Testis (tissue), 2 donors: ENCODE measurements around the gene TTLL11.

ENCODE experiments used
- POLR2A ChIP-seq: fragments of 450-650 bp; IDR thresholded peaks from one replicate; pipeline ENCODE4 v1.6.1; 2017; ENCODE audit warnings: antibody characterized with exemption, mild to moderate bottlenecking, moderate library complexity
- TF ChIP-seq, protein P1 (sequence below), 3 experiments: fragments of 450-650 bp in 2 of 3; fragments of 200-600 bp in 1 of 3; sonication (generic) in 1 of 3; IDR thresholded peaks; one replicate each; pipeline ENCODE4 v1.5.1; 2016 to 2019; ENCODE audit warnings: antibody characterized with exemption in 3 of 3, mild to moderate bottlenecking in 2 of 3, moderate library complexity in 1 of 3

DNA sequence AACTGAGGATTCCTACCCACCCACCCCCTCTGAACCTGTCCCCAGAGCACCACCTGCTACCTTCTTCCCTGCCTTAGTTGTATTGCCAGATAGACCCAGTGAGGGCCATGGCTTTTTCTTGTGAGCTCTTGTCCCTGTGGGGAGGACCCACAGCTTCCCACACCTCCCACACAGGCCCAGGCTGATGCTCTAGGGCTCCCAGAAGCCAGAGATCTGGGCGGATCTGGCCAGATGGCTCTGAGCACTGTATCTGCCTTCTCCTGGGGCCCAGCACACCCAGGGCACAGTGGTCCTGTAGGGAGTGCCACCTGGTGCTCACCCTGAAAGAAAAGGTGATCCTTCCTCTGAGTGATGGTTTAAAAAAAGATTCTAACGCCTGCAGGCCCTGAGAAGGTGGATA, 310.0 kb downstream of the TTLL11 start:
- TF ChIP-seq, protein P1, sequence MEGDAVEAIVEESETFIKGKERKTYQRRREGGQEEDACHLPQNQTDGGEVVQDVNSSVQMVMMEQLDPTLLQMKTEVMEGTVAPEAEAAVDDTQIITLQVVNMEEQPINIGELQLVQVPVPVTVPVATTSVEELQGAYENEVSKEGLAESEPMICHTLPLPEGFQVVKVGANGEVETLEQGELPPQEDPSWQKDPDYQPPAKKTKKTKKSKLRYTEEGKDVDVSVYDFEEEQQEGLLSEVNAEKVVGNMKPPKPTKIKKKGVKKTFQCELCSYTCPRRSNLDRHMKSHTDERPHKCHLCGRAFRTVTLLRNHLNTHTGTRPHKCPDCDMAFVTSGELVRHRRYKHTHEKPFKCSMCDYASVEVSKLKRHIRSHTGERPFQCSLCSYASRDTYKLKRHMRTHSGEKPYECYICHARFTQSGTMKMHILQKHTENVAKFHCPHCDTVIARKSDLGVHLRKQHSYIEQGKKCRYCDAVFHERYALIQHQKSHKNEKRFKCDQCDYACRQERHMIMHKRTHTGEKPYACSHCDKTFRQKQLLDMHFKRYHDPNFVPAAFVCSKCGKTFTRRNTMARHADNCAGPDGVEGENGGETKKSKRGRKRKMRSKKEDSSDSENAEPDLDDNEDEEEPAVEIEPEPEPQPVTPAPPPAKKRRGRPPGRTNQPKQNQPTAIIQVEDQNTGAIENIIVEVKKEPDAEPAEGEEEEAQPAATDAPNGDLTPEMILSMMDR (IDR thresholded peaks at IDR 0.05), result no peak
- TF ChIP-seq POLR2A, result no peak
